Neuron (in vitro differentiated cells): ENCODE measurements around the gene BTBD9.

Source experiments
- H2AFZ ChIP-seq: one replicate; pipeline ENCODE4 v1.6.1; 2013; ENCODE audit warnings: low read depth, mild to moderate bottlenecking, inconsistent platforms, low read length, moderate library complexity
- H3K27me3 ChIP-seq: one replicate; pipeline ENCODE4 v1.6.1; 2013; ENCODE audit warnings: low read length; ENCODE audit not compliant: insufficient read depth
- H3K36me3 ChIP-seq: one replicate; pipeline ENCODE4 v1.6.1; 2013; ENCODE audit warnings: low read length; ENCODE audit not compliant: insufficient read depth
- H3K4me1 ChIP-seq: one replicate; pipeline ENCODE4 v1.6.1; 2013; ENCODE audit warnings: low read length; ENCODE audit not compliant: insufficient read depth
- H3K4me3 ChIP-seq: 2 replicates; pipeline ENCODE4 v1.5.1; 2013; ENCODE audit warnings: mild to moderate bottlenecking, low read length, moderate library complexity
- H3K9me3 ChIP-seq: one replicate; pipeline ENCODE4 v1.6.1; 2013; ENCODE audit warnings: low read length

The BTBD9 gene

GRCh38 chr6:38370653-38371601, 268.8 kb downstream of the BTBD9 start:
- no peak overlapping the region for H2AFZ ChIP-seq
- no peak overlapping the region for H3K4me3 ChIP-seq
- H3K9me3 ChIP-seq, result no peaks in the 10 kb centered on the region
- no peaks in the 10 kb centered on the region for H3K36me3 ChIP-seq
- peaks cover 26% of the 10 kb centered on the region for H3K4me1 ChIP-seq
- no peaks in the 10 kb centered on the region for H3K27me3 ChIP-seq

- Histone ChIP-seq H3K27me3 (no peaks in the 10 kb centered on the region), H3K4me3 (no peak overlapping the region), H3K4me1 (peaks cover 26% of the 10 kb centered on the region), H3K9me3 (no peaks in the 10 kb centered on the region), H2AFZ (no peak overlapping the region), H3K36me3 (no peaks in the 10 kb centered on the region)
Measured at GRCh38 chr6:38367231-38367630, 272.5 kb downstream of the BTBD9 start.

- H2AFZ ChIP-seq, result no peak overlapping the region
- H3K27me3 ChIP-seq, result no peaks in the 10 kb centered on the region
- no peaks in the 10 kb centered on the region for H3K9me3 ChIP-seq
- no peak overlapping the region for H3K4me3 ChIP-seq
- H3K36me3 ChIP-seq, result no peaks in the 10 kb centered on the region
- H3K4me1 ChIP-seq, result peaks cover 23% of the 10 kb centered on the region
Measured at GRCh38 chr6:38366234-38366633, 273.5 kb downstream of the BTBD9 start.

- Histone ChIP-seq H3K4me1 (peaks cover 9% of the 10 kb centered on the region), H3K36me3 (no peaks in the 10 kb centered on the region), H3K9me3 (no peaks in the 10 kb centered on the region), H3K4me3 (no peak overlapping the region), H3K27me3 (no peaks in the 10 kb centered on the region), H2AFZ (no peak overlapping the region)
Measured at GRCh38 chr6:38364775-38365174, 275.0 kb downstream of the BTBD9 start.

- no peak overlapping the region for H2AFZ ChIP-seq
- H3K4me3 ChIP-seq, result no peak overlapping the region
- no peaks in the 10 kb centered on the region for H3K36me3 ChIP-seq
- H3K27me3 ChIP-seq, result no peaks in the 10 kb centered on the region
- H3K9me3 ChIP-seq, result no peaks in the 10 kb centered on the region
- peaks cover 9% of the 10 kb centered on the region for H3K4me1 ChIP-seq
Measured at GRCh38 chr6:38364127-38364526, 275.6 kb downstream of the BTBD9 start.

GRCh38 chr6:38355519-38355918, 284.2 kb downstream of the BTBD9 start:
- Histone ChIP-seq H3K27me3 (no peaks in the 10 kb centered on the region), H3K4me3 (no peak overlapping the region), H3K36me3 (no peaks in the 10 kb centered on the region), H2AFZ (no peak overlapping the region), H3K4me1 (peaks cover 5% of the 10 kb centered on the region), H3K9me3 (no peaks in the 10 kb centered on the region)

- Histone ChIP-seq H3K4me1 (peaks cover 5% of the 10 kb centered on the region), H2AFZ (no peak overlapping the region), H3K4me3 (no peak overlapping the region), H3K9me3 (no peaks in the 10 kb centered on the region), H3K27me3 (no peaks in the 10 kb centered on the region), H3K36me3 (no peaks in the 10 kb centered on the region)
Measured at GRCh38 chr6:38354905-38355304, 284.8 kb downstream of the BTBD9 start.

- Histone ChIP-seq H3K36me3 (no peaks in the 10 kb centered on the region), H3K27me3 (no peaks in the 10 kb centered on the region), H3K4me1 (peaks cover 5% of the 10 kb centered on the region), H3K9me3 (no peaks in the 10 kb centered on the region), H3K4me3 (no peak overlapping the region), H2AFZ (no peak overlapping the region)
Measured at GRCh38 chr6:38354037-38354381, 285.7 kb downstream of the BTBD9 start.

- no peak overlapping the region for H3K4me3 ChIP-seq
- peaks cover 5% of the 10 kb centered on the region for H3K4me1 ChIP-seq
- no peaks in the 10 kb centered on the region for H3K36me3 ChIP-seq
- no peaks in the 10 kb centered on the region for H3K27me3 ChIP-seq
- H2AFZ ChIP-seq, result no peak overlapping the region
- no peaks in the 10 kb centered on the region for H3K9me3 ChIP-seq
Measured at GRCh38 chr6:38353310-38354036, 286.3 kb downstream of the BTBD9 start.

- Histone ChIP-seq H3K36me3 (no peaks in the 10 kb centered on the region), H2AFZ (no peak overlapping the region), H3K4me1 (peaks cover 12% of the 10 kb centered on the region), H3K4me3 (no peak overlapping the region), H3K27me3 (no peaks in the 10 kb centered on the region), H3K9me3 (no peaks in the 10 kb centered on the region)
Measured at GRCh38 chr6:38352636-38353035, 287.1 kb downstream of the BTBD9 start.

- H3K9me3 ChIP-seq, result no peaks in the 10 kb centered on the region
- no peak overlapping the region for H3K4me3 ChIP-seq
- H3K4me1 ChIP-seq, result peaks cover 17% of the 10 kb centered on the region
- no peaks in the 10 kb centered on the region for H3K27me3 ChIP-seq
- no peaks in the 10 kb centered on the region for H3K36me3 ChIP-seq
- no peak overlapping the region for H2AFZ ChIP-seq
Measured at GRCh38 chr6:38350942-38351341, 288.8 kb downstream of the BTBD9 start.

- Histone ChIP-seq H3K4me3 (no peak overlapping the region), H3K4me1 (peaks cover 17% of the 10 kb centered on the region), H3K9me3 (no peaks in the 10 kb centered on the region), H2AFZ (no peak overlapping the region), H3K27me3 (no peaks in the 10 kb centered on the region), H3K36me3 (no peaks in the 10 kb centered on the region)
Measured at GRCh38 chr6:38350220-38350619, 289.5 kb downstream of the BTBD9 start.

GRCh38 chr6:38349795-38350194, 289.9 kb downstream of the BTBD9 start:
- H3K36me3 ChIP-seq, result no peaks in the 10 kb centered on the region
- no peak overlapping the region for H2AFZ ChIP-seq

More at GRCh38 chr6:38349795-38350194, 289.9 kb downstream of the BTBD9 start:
- H3K9me3 ChIP-seq, result no peaks in the 10 kb centered on the region
- H3K4me1 ChIP-seq, result peaks cover 17% of the 10 kb centered on the region
- no peaks in the 10 kb centered on the region for H3K27me3 ChIP-seq
- no peak overlapping the region for H3K4me3 ChIP-seq
